ENCODE measurements around the gene SLC35E3. TPM values are rescaled to one million over a fixed set of nuclear protein-coding genes. Genes with fewer than 3 reads are reported as not detected.
"Not testable (repeated sequence)": the region's sequence is repeated elsewhere in the genome, so short reads cannot be mapped to it uniquely, and the experiment has no call there.

Gene SLC35E3
- total RNA-seq, 1 experiment from 2014 or later, result 2.7 TPM

GRCh38 chr12:68794653-68795251 is 48.8 kb downstream of the SLC35E3 start:
- peak; percentile 36 for DNase-seq (ENCODE audit: low spot score)

GRCh38 chr12:68796399-68796798 is 50.4 kb downstream of the SLC35E3 start:
- DNase-seq (ENCODE audit: low spot score), result no peak

GRCh38 chr12:68798882-68799234 is 52.9 kb downstream of the SLC35E3 start:
- no peak for DNase-seq (ENCODE audit: low spot score)

GRCh38 chr12:68800294-68800693 is 54.3 kb downstream of the SLC35E3 start:
- DNase-seq (ENCODE audit: low spot score), result no peak

- DNase-seq (ENCODE audit: low spot score), result not testable (repeated sequence)
Measured at GRCh38 chr12:68801124-68801523, 55.1 kb downstream of the SLC35E3 start.

- not testable (repeated sequence) for DNase-seq (ENCODE audit: low spot score)
Measured at GRCh38 chr12:68802372-68802745, 56.4 kb downstream of the SLC35E3 start.

GRCh38 chr12:68802911-68803651 is 57.1 kb downstream of the SLC35E3 start:
- not testable (repeated sequence) for DNase-seq (ENCODE audit: low spot score)

GRCh38 chr12:68803948-68804656 is 58.1 kb downstream of the SLC35E3 start:
- no peak for DNase-seq (ENCODE audit: low spot score)

GRCh38 chr12:68804657-68805591 is 58.9 kb downstream of the SLC35E3 start:
- DNase-seq (ENCODE audit: low spot score), result no peak

GRCh38 chr12:68805592-68806120 is 59.7 kb downstream of the SLC35E3 start:
- no peak for DNase-seq (ENCODE audit: low spot score)

GRCh38 chr12:68806488-68807237 is 60.7 kb downstream of the SLC35E3 start:
- no peak for DNase-seq (ENCODE audit: low spot score)

GRCh38 chr12:68807274-68807575 is 61.2 kb downstream of the SLC35E3 start:
- DNase-seq (ENCODE audit: low spot score), result not testable (repeated sequence)

- DNase-seq (ENCODE audit: low spot score), result peak; percentile 79
Measured at GRCh38 chr12:68807576-68808387, 61.8 kb downstream of the SLC35E3 start, which contains the start of gene MDM2. TSS of gene MDM2 (plus strand) at chr12:68808177. CDS start at chr12:68808478, 301 bp downstream.

GRCh38 chr12:68808388-68809189 is 62.6 kb downstream of the SLC35E3 start:
- peak; percentile 86 for DNase-seq (ENCODE audit: low spot score)

GRCh38 chr12:68809190-68810026 is 63.4 kb downstream of the SLC35E3 start:
- no peak for DNase-seq (ENCODE audit: low spot score)

- DNase-seq (ENCODE audit: low spot score), result not testable (repeated sequence)
Measured at GRCh38 chr12:68810027-68810389, 64.0 kb downstream of the SLC35E3 start.

GRCh38 chr12:68811573-68811972 is 65.6 kb downstream of the SLC35E3 start:
- not testable (repeated sequence) for DNase-seq (ENCODE audit: low spot score)

GRCh38 chr12:68812553-68813241 is 66.7 kb downstream of the SLC35E3 start:
- no peak for DNase-seq (ENCODE audit: low spot score)

Data from A172 (cell line).